SH-SY5Y (cell line): ENCODE results near the gene SCN1A.

Experiments
- GATA2 ChIP-seq: IDR thresholded peaks from 2 replicates; pipeline ENCODE4 v1.6.1; 2011; ENCODE audit warnings: mild to moderate bottlenecking, low read depth, low read length
- GATA3 ChIP-seq: IDR thresholded peaks from 2 replicates; pipeline ENCODE4 v1.6.1; 2011; ENCODE audit warnings: low read depth, mild to moderate bottlenecking, low read length, moderate library complexity

- TF ChIP-seq GATA2, result no peak
- no peak for TF ChIP-seq GATA3
These were observed 8.0 kb upstream of the SCN1A start for GRCh38 chr2:166135849-166136258.
